NCI-H446 (cell line): ENCODE measurements around the gene CALD1.

Experiments
- DNase-seq, 2 experiments: peaks; one replicate each; lab custom pipeline; 2025; lab: John Stamatoyannopoulos, UW

Gene CALD1

DNA sequence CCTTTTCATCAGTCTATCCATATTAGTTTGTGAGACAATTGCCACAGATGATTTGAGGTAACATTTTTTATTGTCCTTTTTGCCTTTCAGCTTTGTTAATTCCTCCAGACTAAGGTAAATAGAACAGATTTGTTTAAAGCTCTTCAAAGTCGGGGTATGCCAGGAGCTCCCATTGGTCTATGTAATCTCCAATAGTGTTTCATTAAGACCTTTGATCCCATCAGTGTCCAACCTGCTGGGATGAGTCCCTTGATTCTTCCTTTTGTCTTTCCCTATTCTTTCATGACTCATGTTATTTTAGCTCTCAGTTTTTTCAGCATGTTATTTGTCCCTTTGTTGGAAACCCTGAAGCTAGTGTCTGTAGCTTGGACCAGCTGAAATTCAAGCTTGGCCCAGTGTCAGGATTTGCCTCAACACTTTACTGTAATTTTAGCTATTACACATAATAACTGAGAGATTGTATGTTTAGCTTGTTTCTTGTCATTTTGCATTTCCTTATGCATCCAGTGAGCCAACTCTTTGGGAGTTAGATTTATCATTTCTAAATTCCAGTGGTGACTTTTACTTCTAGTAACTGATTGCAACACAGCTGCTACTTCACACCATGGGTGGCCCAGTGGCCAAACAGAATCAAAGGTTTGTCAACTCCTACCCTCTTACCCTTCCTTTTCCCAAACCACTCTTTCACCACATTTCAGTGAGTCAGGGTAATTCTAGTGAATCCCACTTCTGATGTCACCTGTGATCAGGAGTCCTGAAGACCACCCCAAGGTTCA is 222.1 kb downstream of the CALD1 start:
- DNase-seq: no peak

DNA sequence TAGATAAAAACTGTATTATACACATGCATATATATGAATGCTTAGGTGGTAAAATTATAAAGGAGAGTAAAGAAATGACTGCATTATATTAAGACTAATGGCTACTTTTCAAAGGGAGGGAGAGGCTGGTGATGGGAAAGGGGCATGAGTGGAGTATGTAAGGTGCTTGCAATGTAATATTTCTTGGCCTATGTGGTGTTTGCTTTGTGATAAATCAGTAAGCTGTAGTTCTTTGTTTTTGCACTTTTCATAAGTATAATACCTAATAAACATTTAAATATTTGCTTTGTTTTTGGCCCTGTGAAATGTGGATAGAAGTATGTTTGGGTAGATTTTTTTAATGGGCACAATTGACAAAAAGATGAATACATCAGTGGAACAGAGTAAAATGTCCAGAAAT is 232.8 kb downstream of the CALD1 start:
- no peak for DNase-seq
